NCI-H345 (cell line): ENCODE results near the gene STPG1.

Experiments
- DNase-seq: peaks from one replicate; lab custom pipeline; 2025; lab: John Stamatoyannopoulos, UW

STPG1 gene

DNA sequence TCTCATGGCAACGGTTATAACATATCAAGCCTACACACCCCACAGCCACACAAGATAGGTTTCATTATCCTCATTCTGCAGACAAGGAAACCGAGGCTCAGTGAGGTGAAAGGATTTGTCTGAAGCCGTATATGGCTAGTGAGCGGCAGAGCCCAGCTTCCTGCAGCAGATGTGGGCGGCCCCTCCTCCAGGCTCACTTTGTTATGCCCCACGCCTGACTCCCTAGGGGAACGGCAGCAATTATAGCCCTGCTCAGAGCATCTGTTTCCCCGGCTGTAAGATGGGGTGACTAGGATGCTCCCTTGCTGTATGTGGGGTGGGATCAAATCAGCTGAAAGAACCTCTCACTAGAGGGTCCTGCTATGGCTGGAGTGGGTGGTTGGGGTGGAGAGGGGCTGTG is 72.3 kb downstream of the STPG1 start:
- DNase-seq, result peak; percentile 27

DNA sequence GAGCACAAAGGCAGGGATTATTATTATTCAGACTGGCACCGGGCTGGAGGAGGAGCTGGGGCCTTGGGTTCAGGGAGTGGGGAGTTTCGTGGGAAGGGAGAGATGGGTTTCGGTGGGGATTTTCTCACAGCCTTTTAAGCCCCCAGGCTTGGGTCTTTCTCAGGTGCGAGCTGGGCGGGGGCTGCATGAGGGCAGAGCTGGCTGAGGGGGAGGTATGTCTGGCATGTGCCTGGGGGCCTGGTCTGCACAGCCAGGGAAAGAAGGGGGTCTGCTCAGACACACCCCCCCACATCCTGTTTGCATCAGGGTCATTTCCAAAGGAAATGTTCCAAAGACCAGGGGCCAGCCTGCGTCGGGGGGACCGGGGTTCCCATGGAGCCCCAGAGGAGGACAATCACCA is 72.8 kb downstream of the STPG1 start:
- no peak for DNase-seq

DNA sequence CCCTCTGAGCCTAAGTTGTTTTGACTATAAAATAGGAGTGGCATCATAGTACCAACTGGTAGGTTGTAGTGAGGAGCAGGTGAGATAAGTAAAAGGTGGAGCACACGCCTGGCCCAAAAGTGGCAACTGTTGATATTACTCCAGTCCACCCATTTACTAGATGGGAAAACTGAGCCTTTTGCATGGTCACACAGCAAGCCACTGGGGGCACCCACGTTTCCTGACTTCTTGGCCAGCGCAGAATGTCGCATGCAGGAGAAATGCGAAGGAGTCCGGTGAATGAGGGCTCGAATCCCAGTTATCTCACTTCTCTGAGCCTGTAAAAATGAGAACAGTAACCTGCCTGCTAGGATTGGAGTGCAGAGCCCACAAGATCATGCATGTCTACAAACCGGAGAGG is 73.6 kb downstream of the STPG1 start:
- DNase-seq, result no peak

DNA sequence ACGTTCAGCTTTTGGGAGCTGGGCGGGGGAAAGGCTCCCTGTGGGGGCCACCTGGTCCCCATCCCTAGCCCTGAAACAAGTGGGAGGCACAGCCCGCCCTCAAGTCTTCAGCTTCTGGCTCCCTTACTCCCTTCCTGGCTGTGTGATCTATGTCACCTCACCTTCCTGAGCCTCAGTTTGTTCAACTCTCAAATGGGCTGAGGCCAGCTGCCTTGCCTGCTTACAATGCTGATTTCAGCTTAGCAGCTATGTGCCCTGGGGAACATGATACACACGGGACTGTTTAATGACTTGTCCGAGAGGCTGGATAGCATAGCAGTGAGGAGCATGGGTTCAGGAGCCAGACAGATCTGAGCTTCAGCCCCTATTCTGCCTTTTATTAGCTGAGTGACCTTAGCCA is 75.1 kb downstream of the STPG1 start:
- no peak for DNase-seq

DNA sequence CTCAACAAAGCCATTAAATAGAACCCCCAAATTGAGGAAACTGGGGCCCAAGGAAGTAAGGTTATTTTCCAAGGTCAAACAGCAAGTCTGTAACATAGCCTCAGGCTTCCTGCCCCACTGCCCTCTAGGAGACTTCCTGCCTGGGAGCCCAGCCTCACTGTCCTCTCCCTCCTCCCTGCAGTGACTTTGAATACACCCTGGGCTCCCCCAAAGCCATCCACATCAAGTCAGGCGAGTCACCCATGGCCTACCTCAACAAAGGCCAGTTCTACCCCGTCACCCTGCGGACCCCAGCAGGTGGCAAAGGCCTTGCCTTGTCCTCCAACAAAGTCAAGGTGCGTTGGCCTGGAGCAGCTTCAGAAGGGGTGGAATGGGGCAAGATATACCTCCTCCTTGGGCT is 76.1 kb downstream of the STPG1 start:
- no peak for DNase-seq

DNA sequence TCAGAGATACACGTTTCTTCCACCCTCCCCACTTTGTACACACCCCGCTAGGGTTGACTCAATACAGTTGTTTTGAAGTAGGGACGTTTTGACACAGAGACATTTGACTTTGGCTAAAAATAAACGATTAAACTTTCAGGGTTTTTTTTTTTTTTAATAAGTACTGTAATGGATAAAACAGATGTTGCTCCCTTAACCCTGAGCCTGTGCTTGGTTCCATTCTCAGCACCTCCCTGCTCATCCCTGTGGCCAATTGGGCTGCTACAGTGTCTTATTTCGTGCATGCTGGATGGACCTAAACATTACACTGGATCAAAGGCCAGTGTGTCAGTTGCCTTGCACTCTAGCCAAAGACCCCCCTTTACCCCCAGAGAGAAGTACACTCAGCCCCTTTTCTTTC is 77.5 kb downstream of the STPG1 start:
- DNase-seq, result no peak

GRCh38 chr1:24331961-24332673 is 81.5 kb downstream of the STPG1 start:
- DNase-seq, result no peak

DNA sequence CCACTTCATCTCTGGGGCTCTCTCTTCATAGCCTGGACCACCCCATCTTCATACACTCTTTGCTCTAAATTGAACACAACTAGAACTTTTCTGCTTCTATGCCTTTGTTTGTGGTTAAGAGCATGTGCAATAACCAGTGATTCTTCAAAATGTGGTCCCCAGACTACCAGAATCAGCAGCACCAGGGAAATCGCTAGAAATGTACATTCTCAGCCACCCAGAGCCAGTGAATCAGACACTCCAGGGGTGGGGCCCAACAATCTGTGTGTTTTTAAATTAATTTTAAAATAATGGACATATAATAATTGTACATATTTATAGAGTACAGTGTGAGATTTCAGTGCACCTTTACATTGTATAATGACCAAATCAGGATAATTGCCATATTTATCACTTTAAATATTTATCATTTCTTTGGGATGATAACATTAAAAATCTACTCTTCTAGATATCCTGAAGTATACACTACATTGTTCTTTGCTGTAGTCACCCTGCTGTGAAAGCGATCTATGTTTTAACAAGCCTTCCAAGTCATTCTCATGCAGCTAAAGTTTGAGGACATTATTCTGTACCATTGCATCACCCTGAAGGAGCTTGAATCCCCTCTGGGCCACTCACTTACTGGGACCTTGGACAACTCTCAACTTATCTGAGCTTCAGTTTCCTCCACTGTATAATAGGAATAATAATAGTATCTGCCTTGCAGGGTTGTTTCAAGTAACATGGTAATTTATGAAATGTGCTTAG is 83.6 kb downstream of the STPG1 start:
- no peak for DNase-seq

DNA sequence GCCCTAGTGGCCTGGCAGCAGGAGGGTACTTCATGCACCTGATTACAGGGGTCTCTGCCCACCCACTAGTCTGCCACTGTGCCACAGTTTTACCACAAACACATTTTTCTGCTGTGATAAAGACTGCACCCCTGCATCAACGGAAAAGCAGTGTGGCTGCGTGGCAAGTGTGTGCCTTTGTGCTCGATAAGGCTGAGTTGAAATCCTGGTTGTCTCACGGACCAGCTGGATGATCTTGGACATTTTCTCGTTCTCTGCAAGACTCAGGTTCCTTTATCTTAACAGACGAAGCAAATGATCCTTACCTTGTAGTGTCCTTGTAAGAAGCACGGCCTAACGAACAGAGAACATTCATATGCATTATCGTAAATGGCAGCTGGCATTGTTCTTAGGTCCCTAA is 84.3 kb downstream of the STPG1 start:
- no peak for DNase-seq

DNA sequence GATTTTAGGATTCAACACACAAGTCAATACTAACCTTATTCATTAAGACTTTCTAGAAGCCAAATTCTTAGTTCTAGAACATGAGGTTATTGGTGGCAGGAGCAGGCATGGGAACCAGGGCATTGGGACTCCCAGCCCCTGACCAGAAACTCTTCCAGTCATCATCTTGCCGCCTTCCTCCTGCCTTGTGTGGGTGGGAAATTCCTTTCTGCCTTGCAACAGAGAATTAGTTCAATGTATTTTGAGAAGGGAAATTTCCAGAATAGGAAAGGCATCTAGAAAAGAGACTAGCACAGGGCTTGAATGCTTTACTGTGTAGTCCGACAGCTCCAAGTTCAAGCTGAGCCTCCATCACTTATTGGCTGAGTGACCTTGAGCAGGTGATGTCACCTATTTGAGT is 85.7 kb downstream of the STPG1 start:
- DNase-seq, result no peak

GRCh38 chr1:24327486-24327885 is 86.1 kb downstream of the STPG1 start:
- no peak for DNase-seq

DNA sequence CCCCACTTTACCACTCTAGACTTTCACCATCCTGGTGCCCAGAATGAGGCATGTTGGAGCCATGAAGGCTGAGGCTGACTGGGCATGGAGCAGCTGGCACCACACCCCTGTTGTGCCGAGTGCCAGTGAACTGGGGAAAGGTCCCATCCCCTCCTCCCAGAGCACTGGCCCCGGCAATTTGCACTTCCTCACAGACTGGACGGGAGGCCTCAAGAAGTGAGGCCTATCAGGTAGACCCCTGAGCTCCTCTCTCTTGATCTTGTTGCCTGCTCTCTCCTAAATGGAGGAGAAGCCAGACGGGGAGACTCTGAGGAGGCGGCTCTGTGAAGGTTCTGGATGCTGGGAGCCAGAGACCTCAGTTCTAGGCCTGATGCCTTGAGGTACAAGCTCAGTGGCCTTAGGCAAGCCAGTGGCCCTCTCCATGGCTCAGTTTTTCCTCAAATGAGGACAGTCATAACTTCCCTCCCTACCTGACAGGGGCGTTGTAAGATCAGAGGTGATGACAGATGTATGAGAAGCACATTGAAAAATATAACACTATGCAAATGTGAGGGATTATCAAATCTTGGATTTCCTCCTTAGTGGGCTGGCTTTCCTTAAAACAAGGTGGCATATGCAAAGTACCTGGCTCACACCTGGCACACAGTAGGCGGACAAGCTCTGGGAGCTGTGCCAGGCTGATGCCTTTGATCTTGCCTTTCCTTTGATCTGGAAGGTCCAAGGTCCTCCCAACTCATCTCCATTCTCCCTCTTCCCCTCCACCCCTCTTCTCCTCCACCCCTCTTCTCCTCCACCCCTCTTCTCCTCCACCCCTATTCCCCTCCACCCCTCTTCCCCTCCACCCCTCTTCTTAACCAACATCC is 87.8 kb downstream of the STPG1 start:
- DNase-seq, result no peak

- no peak for DNase-seq
Observed at GRCh38 chr1:24324903-24325302, 88.7 kb downstream of the STPG1 start.

DNA sequence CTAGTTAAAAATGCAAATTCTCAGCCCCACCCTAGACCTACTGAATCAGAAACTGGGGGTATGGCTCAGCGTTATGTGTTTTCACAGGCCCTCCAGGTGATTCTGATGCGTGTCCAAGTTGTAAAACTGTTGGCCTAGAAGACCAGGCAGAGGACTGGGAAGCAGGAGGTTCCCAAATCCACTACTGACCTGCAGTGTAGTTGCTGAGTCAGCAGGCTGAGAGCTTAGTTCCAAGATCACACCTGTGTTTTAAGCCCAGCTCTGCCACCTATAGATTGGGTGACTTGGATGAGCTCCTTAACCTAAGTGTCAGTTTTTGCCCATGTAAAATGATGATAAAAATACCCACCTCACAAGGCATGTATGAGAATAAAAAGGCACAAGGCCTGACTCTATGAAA is 90.3 kb downstream of the STPG1 start:
- DNase-seq, result no peak

GRCh38 chr1:24322470-24323177 is 91.0 kb downstream of the STPG1 start:
- DNase-seq, result no peak

DNA sequence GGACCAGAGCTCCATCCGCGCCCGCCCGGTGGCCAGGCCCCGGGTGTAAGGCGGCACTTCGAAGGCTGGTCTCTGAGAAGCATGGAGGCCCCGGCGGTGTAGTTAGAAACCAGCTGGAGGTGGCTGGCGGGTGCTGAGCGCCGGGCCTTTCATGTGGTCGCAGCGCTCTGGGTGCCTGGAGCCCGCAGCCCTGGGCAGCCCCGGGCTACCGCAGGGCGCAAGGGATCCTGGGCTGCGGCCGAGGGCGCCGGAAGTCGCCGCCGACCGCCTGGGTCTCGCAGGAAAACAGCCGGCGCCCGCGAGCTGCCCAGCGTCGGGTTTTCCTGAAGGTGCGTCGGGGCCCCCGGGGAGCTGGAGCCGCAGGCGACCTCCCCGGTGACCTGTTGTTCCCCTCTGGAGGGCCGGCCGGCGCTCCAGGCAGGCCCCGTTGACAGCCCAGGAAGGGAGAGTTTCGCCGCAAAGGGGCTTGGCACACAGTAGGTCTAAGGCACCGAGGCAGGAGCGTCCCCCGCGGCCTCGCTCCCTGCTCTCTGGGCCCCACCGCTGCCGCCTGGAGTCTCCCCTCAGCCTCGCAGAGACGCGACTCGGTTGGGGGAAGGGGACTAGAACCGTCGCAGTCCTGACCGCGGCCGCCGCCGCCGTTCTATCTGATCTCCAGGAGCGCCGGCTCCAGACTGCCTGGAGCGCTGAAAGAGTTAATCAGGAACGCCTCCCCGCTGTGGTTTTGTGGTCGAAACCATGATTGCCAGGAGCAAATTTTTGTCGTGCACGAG is 91.7 kb downstream of the STPG1 start:
- DNase-seq, result no peak

DNA sequence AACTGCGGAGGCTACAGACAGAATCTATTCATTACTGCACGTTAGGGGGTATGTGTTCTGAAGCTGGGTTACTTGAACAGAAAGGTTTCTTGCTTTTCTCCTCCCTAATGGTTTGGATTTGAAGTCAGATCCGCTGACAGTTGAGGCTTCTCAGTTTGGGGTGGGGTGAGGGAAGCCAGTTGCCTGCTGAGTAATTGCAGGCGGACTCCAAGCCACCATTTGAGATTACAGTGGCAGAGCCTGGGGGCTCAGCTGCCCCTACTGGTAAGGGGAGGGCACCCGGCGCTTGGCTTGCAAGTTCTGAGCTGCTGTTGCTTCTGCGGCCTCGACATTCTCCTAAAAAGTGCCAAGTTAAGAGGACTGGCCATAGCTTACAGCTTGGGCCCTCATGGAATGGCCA is 92.5 kb downstream of the STPG1 start:
- DNase-seq, result no peak

DNA sequence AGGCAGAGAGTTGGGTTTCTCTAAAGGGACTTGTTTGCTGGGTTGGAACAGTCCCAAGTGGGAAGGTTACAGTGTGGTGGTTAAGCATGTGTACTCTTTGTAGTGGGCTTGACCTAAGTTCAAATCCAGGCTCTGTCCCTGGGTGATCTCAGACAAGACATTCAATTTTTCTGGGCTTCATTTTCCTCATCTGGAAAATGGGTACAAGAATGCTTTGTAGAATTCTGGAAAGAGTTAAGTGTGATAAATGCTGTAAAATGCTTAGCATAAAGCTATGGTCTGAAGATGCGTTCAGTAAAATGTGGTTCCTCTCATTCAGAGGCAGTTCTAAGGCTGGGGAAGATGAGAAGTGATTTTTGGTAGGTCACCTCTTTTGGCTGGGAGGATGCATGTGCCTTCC is 93.6 kb downstream of the STPG1 start:
- DNase-seq, result no peak

DNA sequence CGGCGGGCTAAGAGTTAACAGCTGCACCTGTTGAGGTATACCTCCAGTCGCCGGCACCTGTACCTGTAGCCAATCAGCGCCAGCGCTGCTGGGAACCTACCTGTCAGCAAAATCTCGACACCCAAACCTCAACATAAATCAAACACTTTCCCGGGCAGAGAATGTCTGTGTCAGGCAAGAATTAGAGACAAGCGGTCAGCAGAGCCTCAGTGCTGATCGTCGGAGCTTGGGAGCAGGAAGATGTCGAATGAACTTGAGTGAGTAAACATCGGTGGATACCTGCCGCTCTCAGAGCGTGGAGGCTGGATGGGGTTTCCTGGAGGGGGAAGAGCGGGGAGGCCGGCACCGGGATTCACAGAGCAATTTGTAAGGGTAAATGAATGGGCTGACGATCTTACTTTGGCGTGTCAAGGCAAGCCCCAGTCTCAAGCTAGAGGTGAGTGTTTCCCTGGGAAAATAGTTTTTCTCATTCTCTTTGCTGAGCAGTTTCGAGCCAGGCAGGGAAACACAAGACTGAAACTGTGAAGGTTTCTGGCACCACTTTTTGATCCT is 94.2 kb downstream of the STPG1 start, which contains the start of gene GRHL3:
Gene GRHL3 (plus strand): TSS at position 46 of the 552 bp plus-strand sequence. CDS start 195 bp downstream, at position 241.
- DNase-seq, result peak; percentile 85

DNA sequence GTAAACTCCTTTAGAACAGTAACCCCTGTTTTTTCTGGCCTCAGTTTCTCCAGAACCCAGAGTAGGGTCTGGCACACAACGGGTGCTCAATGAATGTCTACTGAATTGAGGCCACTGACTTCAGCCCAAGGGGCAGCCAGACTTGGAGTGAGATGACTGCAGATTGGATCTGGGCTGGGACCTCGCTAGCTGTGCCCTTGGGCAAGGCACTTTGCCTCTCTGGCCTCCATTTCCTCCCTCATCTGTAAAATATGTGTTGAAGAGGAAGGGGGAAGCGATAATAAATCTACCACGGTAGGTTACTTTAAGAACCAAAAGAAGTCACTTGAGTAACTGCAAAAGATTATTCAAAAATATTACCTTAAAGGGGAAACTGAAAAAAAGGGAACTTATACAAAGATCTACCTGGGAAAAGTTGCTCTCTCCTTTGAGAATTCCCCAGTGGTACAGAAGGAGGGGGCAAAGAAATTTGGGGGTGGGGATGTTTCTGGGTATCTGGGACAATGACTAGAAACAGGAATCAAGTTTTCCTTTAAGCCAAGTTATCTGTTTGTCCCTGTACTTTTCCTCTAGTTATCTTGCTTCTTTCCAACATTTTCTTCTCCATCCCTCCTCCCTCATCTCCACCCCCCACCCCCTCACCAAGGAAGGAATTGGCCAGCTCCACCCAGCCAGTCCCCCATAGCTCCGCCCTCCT is 94.8 kb downstream of the STPG1 start:
- DNase-seq, result no peak
